SK-N-SH treated with all-trans-retinoic acid at 6 μM for 48 hours (cell line): ENCODE data around the gene SMC1B.

Source experiments
- ATAC-seq: fragments of 200-7000 bp; cut with Tn5 transposase; 3 replicates; pipeline ENCODE4 v1.9.1; 2020; ENCODE audit warnings: mild to moderate bottlenecking, moderate library complexity
- ARNTL ChIP-seq: fragments of 450-650 bp; formaldehyde crosslinking; IDR thresholded peaks from 2 replicates; pipeline ENCODE4 v1.5.0; 2020; ENCODE audit warnings: low read depth, mild to moderate bottlenecking, moderate library complexity, borderline replicate concordance
- BACH2 ChIP-seq: fragments of 250-450 bp; sonication (Bioruptor Pico); IDR thresholded peaks from 2 replicates; pipeline ENCODE4 v1.9.0; 2021; ENCODE audit warnings: mild to moderate bottlenecking, borderline replicate concordance
- CREB5 ChIP-seq: fragments of 250-450 bp; sonication (Bioruptor Pico); IDR thresholded peaks from 2 replicates; pipeline ENCODE4 v1.5.1; 2020; ENCODE audit warnings: low read depth, mild to moderate bottlenecking, moderate library complexity
- ESRRG ChIP-seq: fragments of 250-450 bp; sonication (Bioruptor Pico); IDR thresholded peaks from 2 replicates; pipeline ENCODE4 v1.6.1; 2021; ENCODE audit warnings: mild to moderate bottlenecking
- GLIS3 ChIP-seq: fragments of 250-450 bp; sonication (Bioruptor Pico); IDR thresholded peaks from 2 replicates; pipeline ENCODE4 v1.5.0; 2020; ENCODE audit warnings: mild to moderate bottlenecking, moderate library complexity
- ISL1 ChIP-seq: fragments of 250-450 bp; sonication (Bioruptor Pico); IDR thresholded peaks from 2 replicates; pipeline ENCODE4 v2.1.2; 2022; ENCODE audit warnings: mild to moderate bottlenecking, moderate library complexity
- OSR1 ChIP-seq: fragments of 250-450 bp; sonication (Bioruptor Pico); IDR thresholded peaks from 2 replicates; pipeline ENCODE4 v1.8.0; 2022; ENCODE audit warnings: moderate library complexity, mild to moderate bottlenecking, inconsistent platforms
- POU6F1 ChIP-seq: fragments of 250-450 bp; sonication (Bioruptor Pico); IDR thresholded peaks from 2 replicates; pipeline ENCODE4 v1.8.0; 2021; ENCODE audit warnings: low read depth, mild to moderate bottlenecking, moderate library complexity, borderline replicate concordance
- SNAI2 ChIP-seq: fragments of 250-450 bp; sonication (Bioruptor Pico); IDR thresholded peaks from 2 replicates; pipeline ENCODE4 v1.5.0; 2020; ENCODE audit warnings: mild to moderate bottlenecking, moderate library complexity
- TCF4 ChIP-seq: fragments of 250-450 bp; sonication (Bioruptor Pico); IDR thresholded peaks from 2 replicates; pipeline ENCODE4 v1.8.0; 2021; ENCODE audit warnings: mild to moderate bottlenecking, moderate library complexity, borderline replicate concordance
- TOX ChIP-seq: fragments of 250-450 bp; sonication (Bioruptor Pico); IDR thresholded peaks from 2 replicates; pipeline ENCODE4 v1.8.0; 2021; ENCODE audit warnings: mild to moderate bottlenecking, moderate library complexity, borderline replicate concordance
- ZFP3 ChIP-seq: fragments of 250-450 bp; sonication (Bioruptor Pico); IDR thresholded peaks from 2 replicates; pipeline ENCODE4 v1.5.0; 2020; ENCODE audit warnings: mild to moderate bottlenecking, moderate library complexity
- ZNF565 ChIP-seq: fragments of 450-650 bp; formaldehyde crosslinking; conservative IDR thresholded peaks from 2 replicates; pipeline ENCODE4 v1.5.0; 2020; ENCODE audit warnings: low read depth, mild to moderate bottlenecking, moderate library complexity
- ZNF70 ChIP-seq: fragments of 450-650 bp; formaldehyde crosslinking; IDR thresholded peaks from 2 replicates; pipeline ENCODE4 v1.5.0; 2020; ENCODE audit warnings: mild to moderate bottlenecking, moderate library complexity

The SMC1B gene

GRCh38 chr22:45420011-45420410 lies 6.6 kb upstream of the SMC1B start:
- no peak for TF ChIP-seq ZNF70 (CRISPR knock-in tag)
- no peak for TF ChIP-seq CREB5 (CRISPR knock-in tag)
- no peak for TF ChIP-seq GLIS3 (CRISPR knock-in tag)
- no peak for TF ChIP-seq POU6F1
- no peak for TF ChIP-seq ISL1 (CRISPR knock-in tag)
- no peak for TF ChIP-seq SNAI2 (CRISPR knock-in tag)
- no peak for TF ChIP-seq TOX
- ATAC-seq, result no peak

- TF ChIP-seq ESRRG (CRISPR knock-in tag) (no peak), SNAI2 (CRISPR knock-in tag) (no peak), ZNF565 (CRISPR knock-in tag) (no peak), POU6F1 (no peak), BACH2 (CRISPR knock-in tag) (no peak), CREB5 (CRISPR knock-in tag) (no peak), TOX (no peak), ZFP3 (CRISPR knock-in tag) (no peak)
- no peak for ATAC-seq
These were observed 5.4 kb upstream of the SMC1B start for GRCh38 chr22:45418770-45419138.

GRCh38 chr22:45418056-45418769 lies 4.8 kb upstream of the SMC1B start:
- no peak for TF ChIP-seq ARNTL (CRISPR knock-in tag)
- no peak for TF ChIP-seq CREB5 (CRISPR knock-in tag)
- no peak for TF ChIP-seq ZFP3 (CRISPR knock-in tag)
- TF ChIP-seq OSR1 (CRISPR knock-in tag), result no peak
- ATAC-seq, result no peak

GRCh38 chr22:45413013-45413367 lies 409 bp downstream of the SMC1B start:
- no peak for TF ChIP-seq TCF4 (CRISPR knock-in tag)
- no peak for TF ChIP-seq POU6F1

GRCh38 chr22:45407793-45408192 lies 5.6 kb downstream of the SMC1B start:
- ATAC-seq, result no peak
- TF ChIP-seq ARNTL (CRISPR knock-in tag) (no peak), BACH2 (CRISPR knock-in tag) (no peak), POU6F1 (no peak)

More at GRCh38 chr22:45413013-45413367, 409 bp downstream of the SMC1B start:
- ATAC-seq, result no peak
